Lower leg skin (tissue), 4 donors: ENCODE data around the gene AGPAT4. TPM values are rescaled to one million over a fixed set of nuclear protein-coding genes. Genes with fewer than 3 reads are reported as not detected.

Experiments
- DNase-seq, 2 donors: peaks; one replicate each; pipeline ENCODE4 v3.0.0-alpha.2; 2019; ENCODE audit warnings: low spot score in 2 of 2
- H3K4me3 ChIP-seq: fragments of 200-600 bp; sonication (generic); 2 replicates; pipeline ENCODE4 v1.5.1; 2017; ENCODE audit warnings: mild to moderate bottlenecking, low read depth; ENCODE audit not compliant: poor library complexity, severe bottlenecking
- CTCF ChIP-seq, 3 donors: fragments of 450-650 bp; IDR thresholded peaks; one replicate each; pipeline ENCODE4 v1.5.1; 2016; ENCODE audit warnings: antibody characterized with exemption in 3 of 3, mild to moderate bottlenecking in 3 of 3, moderate library complexity in 2 of 3
- POLR2A ChIP-seq, 2 donors: fragments of 450-650 bp; IDR thresholded peaks; one replicate each; pipeline ENCODE4 v1.6.1; 2016 to 2017; ENCODE audit warnings: antibody characterized with exemption in 2 of 2, mild to moderate bottlenecking in 1 of 2, moderate library complexity in 1 of 2
- WGBS, 2 donors: methylation state at CpG; one replicate each; pipeline ENCODE4 v1.1.5; 2018; 5-methylcytosine and 5-hydroxymethylcytosine counted together
- intact Hi-C: fragments of 100-400 bp; cut with DNase I; formaldehyde crosslinking; loops from one replicate; pipeline ENCODE4 v1.15.0; 2023; ENCODE audit warnings: low total_unique reads
- total RNA-seq, 4 donors: library from RNA; depleted of rRNA; stranded (reverse); fragments of >200 nt; gene quantifications; one replicate each; pipeline ENCODE4 v1.1.0, GENCODE V29; 2016

Gene AGPAT4
- total RNA-seq, 4 donors from 2014 or later: 0.44 to 2.0 (median 1.2) TPM

- no peak overlapping the region for H3K4me3 ChIP-seq
- intact Hi-C loops: loop anchor here (10.0 kb wide), 1 partner anchor 234 kb away; no protein-coding TSS in a partner anchor
- DNase-seq: no peak
- WGBS, 2 donors: 97% methylated on average over 3 of the region's 3 CpGs
- TF ChIP-seq POLR2A (IDR thresholded peaks at IDR 0.05) (no peak), CTCF (IDR thresholded peaks at IDR 0.05) (no peak)
Measured at GRCh38 chr6:161130967-161131766, 142.7 kb downstream of the AGPAT4 start.

- 87 to 90% methylated on average over 7 of the region's 7 CpGs for WGBS, 2 donors
- no peak for DNase-seq
- no peak for TF ChIP-seq CTCF (IDR thresholded peaks at IDR 0.05)
- no peak for TF ChIP-seq POLR2A (IDR thresholded peaks at IDR 0.05)
- no peak overlapping the region for H3K4me3 ChIP-seq
- intact Hi-C loops: loop anchor here (10.0 kb wide), 1 partner anchor 234 kb away; no protein-coding TSS in a partner anchor
Measured at GRCh38 chr6:161130541-161130940, 143.3 kb downstream of the AGPAT4 start.

DNA sequence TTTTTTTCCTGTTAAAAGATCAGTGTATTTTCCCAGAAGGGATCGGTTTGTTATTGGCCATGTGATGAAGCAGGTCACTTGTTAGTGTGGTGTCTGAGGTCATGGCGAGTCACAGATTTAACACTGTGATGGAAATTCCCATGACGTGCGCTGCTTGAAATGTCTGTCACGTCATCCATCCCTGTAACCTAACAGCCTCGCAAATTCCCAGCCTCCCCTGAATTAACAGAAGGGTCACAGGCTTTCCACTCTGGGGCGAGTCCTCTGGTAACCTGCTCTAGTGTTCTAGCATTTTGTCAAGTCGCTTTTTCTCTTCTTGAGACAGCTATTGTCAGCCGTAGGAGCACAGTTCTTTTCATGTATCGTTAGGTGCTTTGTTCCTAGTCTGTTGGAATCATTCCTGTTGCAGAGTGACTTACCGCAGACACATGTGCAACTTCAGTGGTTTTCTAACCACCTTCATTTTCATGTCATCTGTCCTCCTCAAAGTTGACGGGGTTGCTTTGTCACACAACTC, 145.1 kb downstream of the AGPAT4 start:
- H3K4me3 ChIP-seq: no peak overlapping the region
- 90 to 96% methylated on average over 12 of the region's 12 CpGs for WGBS, 2 donors
- DNase-seq: no peak
- intact Hi-C loops: no loop called here
- TF ChIP-seq CTCF (IDR thresholded peaks at IDR 0.05): no peak

- intact Hi-C loops: no loop called here
- no peak for DNase-seq
- WGBS, 2 donors: 93 to 97% methylated on average over 2 of the region's 2 CpGs
Measured at GRCh38 chr6:161128230-161128629, 145.6 kb downstream of the AGPAT4 start.

DNA sequence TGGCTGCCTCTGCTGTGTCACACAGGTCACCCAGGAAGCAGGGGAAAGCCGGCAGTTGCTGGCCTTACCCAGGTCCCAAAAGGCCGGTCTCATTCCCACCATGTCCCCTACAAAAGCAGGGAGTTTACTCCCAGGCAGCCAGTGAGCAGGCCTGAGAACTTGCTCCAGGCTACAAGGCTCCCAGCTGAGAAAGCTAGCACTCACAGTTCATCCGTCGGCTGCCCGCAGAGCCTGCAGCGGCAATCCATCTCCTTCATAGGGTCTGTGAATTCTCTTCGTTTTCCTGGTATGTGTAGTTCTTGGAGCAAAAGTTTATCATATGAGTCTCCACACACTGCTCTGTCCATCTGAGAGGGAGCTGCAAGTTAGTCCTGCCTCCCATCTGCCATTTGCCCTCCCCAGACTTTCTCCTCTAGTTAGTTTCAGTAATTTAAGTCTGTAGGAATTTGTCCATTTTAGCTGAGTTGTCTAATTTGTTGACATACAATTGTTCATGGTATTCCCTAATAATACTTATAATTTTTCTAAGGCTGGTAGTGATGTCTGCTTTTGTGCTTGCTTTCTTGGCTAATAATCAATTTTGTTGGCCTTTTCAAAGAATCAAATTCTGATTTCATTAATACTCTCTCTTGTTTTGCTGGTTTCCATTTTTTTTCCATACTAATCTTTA, 146.7 kb downstream of the AGPAT4 start:
- intact Hi-C loops: no loop called here
- TF ChIP-seq POLR2A (IDR thresholded peaks at IDR 0.05) (no peak), CTCF (IDR thresholded peaks at IDR 0.05) (no peak)
- no peak for DNase-seq
- H3K4me3 ChIP-seq: no peak overlapping the region
- 97 to 99% methylated on average over 7 of the region's 7 CpGs for WGBS, 2 donors

More at GRCh38 chr6:161128230-161128629, 145.6 kb downstream of the AGPAT4 start:
- no peak for TF ChIP-seq CTCF (IDR thresholded peaks at IDR 0.05)
- no peak for TF ChIP-seq POLR2A (IDR thresholded peaks at IDR 0.05)
- H3K4me3 ChIP-seq: no peak overlapping the region
